HEK293T (cell line): ENCODE data around the gene CYP2W1.
"Not testable (repeated sequence)": the region's sequence is repeated elsewhere in the genome, so short reads cannot be mapped to it uniquely, and the experiment has no call there.

Experiments used
- CTCF ChIA-PET: fragments of 350-600 bp; formaldehyde crosslinking; extraction: SDS; loops from one replicate; lab custom pipeline; 2021; ENCODE audit warnings: antibody characterized with exemption, inconsistent platforms; lab: Yijun Ruan, JAX
- POLR2A ChIA-PET: fragments of 350-600 bp; formaldehyde crosslinking; extraction: SDS; loops from one replicate; lab custom pipeline; 2020; ENCODE audit warnings: antibody characterized with exemption, inconsistent platforms; lab: Yijun Ruan, JAX
- DNase-seq: peaks from one replicate; pipeline ENCODE4 v3.0.0; 2012; ENCODE audit warnings: mixed read lengths; ENCODE audit errors: extremely low spot score
- ARNT ChIP-seq: fragments of 450-650 bp; IDR thresholded peaks from 2 replicates; pipeline ENCODE4 v1.6.1; 2017; ENCODE audit warnings: mild to moderate bottlenecking
- BHLHE40 ChIP-seq: fragments of 450-650 bp; IDR thresholded peaks from 2 replicates; pipeline ENCODE4 v1.6.1; 2016; ENCODE audit warnings: mild to moderate bottlenecking, moderate library complexity, borderline replicate concordance
- CTBP1 ChIP-seq: fragments of 450-650 bp; IDR thresholded peaks from 2 replicates; pipeline ENCODE4 v1.6.1; 2016; ENCODE audit warnings: borderline replicate concordance
- ELF4 ChIP-seq: fragments of 450-650 bp; IDR thresholded peaks from 2 replicates; pipeline ENCODE4 v1.6.1; 2017; ENCODE audit warnings: antibody characterized with exemption
- FOXA1 ChIP-seq: fragments of 450-650 bp; IDR thresholded peaks from 2 replicates; pipeline ENCODE4 v1.6.1; 2016; ENCODE audit warnings: mild to moderate bottlenecking
- FOXK2 ChIP-seq: fragments of 450-650 bp; IDR thresholded peaks from 2 replicates; pipeline ENCODE4 v1.6.1; 2016; ENCODE audit warnings: mild to moderate bottlenecking
- FOXM1 ChIP-seq: fragments of 450-650 bp; IDR thresholded peaks from 2 replicates; pipeline ENCODE4 v1.6.1; 2017; ENCODE audit warnings: mild to moderate bottlenecking, borderline replicate concordance
- HDGF ChIP-seq: fragments of 450-650 bp; IDR thresholded peaks from 2 replicates; pipeline ENCODE4 v1.6.1; 2017; ENCODE audit warnings: antibody characterized with exemption, borderline replicate concordance
- L3MBTL2 ChIP-seq: fragments of 450-650 bp; conservative IDR thresholded peaks from 2 replicates; pipeline ENCODE4 v1.6.1; 2016; ENCODE audit warnings: mild to moderate bottlenecking
- LEF1 ChIP-seq: fragments of 450-650 bp; IDR thresholded peaks from 2 replicates; pipeline ENCODE4 v1.6.1; 2017; ENCODE audit warnings: mild to moderate bottlenecking, borderline replicate concordance
- NFRKB ChIP-seq: fragments of 450-650 bp; IDR thresholded peaks from 2 replicates; pipeline ENCODE4 v1.6.1; 2016; ENCODE audit warnings: mild to moderate bottlenecking, moderate library complexity
- PKNOX1 ChIP-seq: fragments of 450-650 bp; IDR thresholded peaks from 2 replicates; pipeline ENCODE4 v1.6.1; 2016
- SP1 ChIP-seq: fragments of 450-650 bp; IDR thresholded peaks from 2 replicates; pipeline ENCODE4 v1.6.1; 2017
- SUZ12 ChIP-seq: fragments of 450-650 bp; IDR thresholded peaks from 2 replicates; pipeline ENCODE4 v1.6.1; 2016; ENCODE audit warnings: mild to moderate bottlenecking
- TARDBP ChIP-seq: fragments of 450-650 bp; IDR thresholded peaks from 2 replicates; pipeline ENCODE4 v1.6.1; 2016
- ZNF384 ChIP-seq: fragments of 450-650 bp; IDR thresholded peaks from 2 replicates; pipeline ENCODE4 v1.6.1; 2016

CYP2W1 gene

GRCh38 chr7:1029637-1030443 is 46.9 kb downstream of the CYP2W1 start:
- no peak for DNase-seq
- ChIA-PET CTCF (no interaction called here), POLR2A (interaction anchor here (1.1 kb wide), 1 partner anchor 12 kb away, joined by 3 read pairs; no protein-coding TSS in a partner anchor)
- TF ChIP-seq SP1 (no peak), FOXA1 (no peak), HDGF (no peak), CTBP1 (no peak), SUZ12 (no peak), FOXM1 (no peak), LEF1 (no peak), BHLHE40 (no peak), ARNT (no peak), NFRKB (no peak), L3MBTL2 (no peak), FOXK2 (no peak), ELF4 (no peak), PKNOX1 (no peak), ZNF384 (no peak), TARDBP (no peak)

- no peak for TF ChIP-seq LEF1
- no peak for TF ChIP-seq ELF4
- TF ChIP-seq ZNF384, result no peak
- TF ChIP-seq BHLHE40, result no peak
- no peak for TF ChIP-seq CTBP1
- no peak for TF ChIP-seq FOXM1
- no peak for TF ChIP-seq SP1
- TF ChIP-seq NFRKB, result no peak
- no peak for TF ChIP-seq FOXA1
- TF ChIP-seq PKNOX1, result no peak
- TF ChIP-seq TARDBP, result no peak
- no peak for DNase-seq
- ChIA-PET POLR2A (interaction anchor here (1.1 kb wide), 1 partner anchor 13 kb away, joined by 3 read pairs; no protein-coding TSS in a partner anchor), CTCF (no interaction called here)
Observed at GRCh38 chr7:1030444-1031070, 47.6 kb downstream of the CYP2W1 start.

- CTCF ChIA-PET, result no interaction called here
- TF ChIP-seq ZNF384 (no peak), FOXM1 (no peak), SP1 (no peak), HDGF (no peak), LEF1 (no peak), SUZ12 (no peak), CTBP1 (no peak), L3MBTL2 (no peak), NFRKB (no peak), FOXK2 (no peak), ELF4 (no peak), FOXA1 (no peak), ARNT (no peak), TARDBP (no peak), PKNOX1 (no peak), BHLHE40 (no peak)
- DNase-seq, result no peak
- POLR2A ChIA-PET, result no interaction called here
Observed at GRCh38 chr7:1031716-1032455, 48.9 kb downstream of the CYP2W1 start.

- TF ChIP-seq ZNF384, result no peak
- TF ChIP-seq FOXA1, result no peak
- no peak for TF ChIP-seq TARDBP
- no peak for TF ChIP-seq L3MBTL2
- TF ChIP-seq SUZ12, result no peak
- POLR2A ChIA-PET, result no interaction called here
- no peak for DNase-seq
- CTCF ChIA-PET, result no interaction called here
Observed at GRCh38 chr7:1032536-1033181, 49.7 kb downstream of the CYP2W1 start.

- CTCF ChIA-PET, result no interaction called here
- no peak for TF ChIP-seq ARNT
- TF ChIP-seq TARDBP, result no peak
- TF ChIP-seq L3MBTL2, result no peak
- DNase-seq, result no peak
- POLR2A ChIA-PET, result no interaction called here
Observed at GRCh38 chr7:1033546-1034145, 50.7 kb downstream of the CYP2W1 start.

- CTCF ChIA-PET, POLR2A ChIA-PET, DNase-seq: not testable (repeated sequence)
Observed at GRCh38 chr7:1034769-1035168, 51.8 kb downstream of the CYP2W1 start.

GRCh38 chr7:1036164-1036928 is 53.4 kb downstream of the CYP2W1 start:
- POLR2A ChIA-PET, CTCF ChIA-PET, DNase-seq: not testable (repeated sequence)
